PFSK-1 (cell line): Measurements from ENCODE around the gene GHRH.

Source experiments
- FOXP2 ChIP-seq: optimal IDR thresholded peaks from 2 replicates; pipeline ENCODE3; 2011; ENCODE audit warnings: borderline replicate concordance, control low read depth, inconsistent platforms; ENCODE audit not compliant: insufficient read depth; ENCODE audit errors: extremely low read length, extremely low read depth
- POLR2AphosphoS5 ChIP-seq: IDR thresholded peaks from 2 replicates; pipeline ENCODE4 v1.6.1; 2012; ENCODE audit warnings: low read depth, mild to moderate bottlenecking, control low read depth, low read length, moderate library complexity
- SIN3A ChIP-seq: IDR thresholded peaks from 2 replicates; pipeline ENCODE4 v1.6.1; 2012; ENCODE audit warnings: mild to moderate bottlenecking, low read length, moderate library complexity, borderline replicate concordance; ENCODE audit not compliant: insufficient read depth
- TAF1 ChIP-seq: IDR thresholded peaks from 2 replicates; pipeline ENCODE4 v1.6.1; 2012; ENCODE audit warnings: low read length, control low read depth, borderline replicate concordance; ENCODE audit not compliant: insufficient read depth
- TF ChIP-seq, protein P1 (sequence below), 2 experiments: IDR thresholded peaks; 2 replicates each; pipeline versions ENCODE4 v1.6.1 to v1.8.0; 2011 to 2012; ENCODE audit warnings: low read depth in 2 of 2, low read length in 2 of 2, control low read depth in 1 of 2, inconsistent platforms in 1 of 2, mild to moderate bottlenecking in 1 of 2, moderate library complexity in 1 of 2; ENCODE audit not compliant: insufficient read depth in 1 of 2

Gene GHRH

DNA sequence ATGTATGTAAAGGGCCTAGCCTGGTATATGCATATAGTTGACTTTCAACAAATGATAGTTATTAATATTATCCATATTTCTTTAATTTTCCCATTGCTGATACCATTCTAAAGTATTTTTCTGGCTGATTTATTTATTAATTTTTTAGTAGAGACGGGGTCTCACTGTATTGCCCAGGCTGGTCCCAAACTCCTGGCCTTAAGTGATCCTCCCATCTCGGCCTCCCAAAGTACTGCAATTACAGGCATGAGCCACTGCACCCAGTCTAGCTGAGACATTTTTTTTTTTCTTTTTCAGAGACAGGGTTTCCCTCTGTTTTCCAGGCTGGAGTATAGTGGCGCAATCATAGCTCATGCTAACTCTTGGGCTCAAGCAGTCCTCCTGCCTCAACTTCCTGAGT, 52.4 kb downstream of the GHRH start:
- no peak for TF ChIP-seq TAF1
- no peak for TF ChIP-seq FOXP2
- TF ChIP-seq POLR2AphosphoS5: no peak

DNA sequence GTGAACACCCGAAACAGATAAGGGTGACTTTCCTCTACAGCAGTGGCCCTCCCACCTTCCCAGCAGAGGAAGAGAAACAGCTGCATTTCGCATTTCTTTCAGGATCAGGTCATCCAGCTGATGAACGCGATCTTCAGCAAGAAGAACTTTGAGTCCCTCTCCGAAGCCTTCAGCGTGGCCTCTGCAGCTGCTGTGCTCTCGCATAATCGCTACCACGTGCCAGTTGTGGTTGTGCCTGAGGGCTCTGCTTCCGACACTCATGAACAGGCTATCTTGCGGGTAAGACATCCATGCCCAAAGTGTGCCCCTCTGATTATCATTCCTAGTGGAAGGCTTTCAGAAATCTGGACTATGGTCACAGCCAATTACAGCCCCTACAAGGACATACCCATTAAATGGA, 54.4 kb downstream of the GHRH start:
- TF ChIP-seq FOXP2 (no peak), SIN3A (no peak), POLR2AphosphoS5 (no peak), TAF1 (no peak)
- TF ChIP-seq, protein P1, sequence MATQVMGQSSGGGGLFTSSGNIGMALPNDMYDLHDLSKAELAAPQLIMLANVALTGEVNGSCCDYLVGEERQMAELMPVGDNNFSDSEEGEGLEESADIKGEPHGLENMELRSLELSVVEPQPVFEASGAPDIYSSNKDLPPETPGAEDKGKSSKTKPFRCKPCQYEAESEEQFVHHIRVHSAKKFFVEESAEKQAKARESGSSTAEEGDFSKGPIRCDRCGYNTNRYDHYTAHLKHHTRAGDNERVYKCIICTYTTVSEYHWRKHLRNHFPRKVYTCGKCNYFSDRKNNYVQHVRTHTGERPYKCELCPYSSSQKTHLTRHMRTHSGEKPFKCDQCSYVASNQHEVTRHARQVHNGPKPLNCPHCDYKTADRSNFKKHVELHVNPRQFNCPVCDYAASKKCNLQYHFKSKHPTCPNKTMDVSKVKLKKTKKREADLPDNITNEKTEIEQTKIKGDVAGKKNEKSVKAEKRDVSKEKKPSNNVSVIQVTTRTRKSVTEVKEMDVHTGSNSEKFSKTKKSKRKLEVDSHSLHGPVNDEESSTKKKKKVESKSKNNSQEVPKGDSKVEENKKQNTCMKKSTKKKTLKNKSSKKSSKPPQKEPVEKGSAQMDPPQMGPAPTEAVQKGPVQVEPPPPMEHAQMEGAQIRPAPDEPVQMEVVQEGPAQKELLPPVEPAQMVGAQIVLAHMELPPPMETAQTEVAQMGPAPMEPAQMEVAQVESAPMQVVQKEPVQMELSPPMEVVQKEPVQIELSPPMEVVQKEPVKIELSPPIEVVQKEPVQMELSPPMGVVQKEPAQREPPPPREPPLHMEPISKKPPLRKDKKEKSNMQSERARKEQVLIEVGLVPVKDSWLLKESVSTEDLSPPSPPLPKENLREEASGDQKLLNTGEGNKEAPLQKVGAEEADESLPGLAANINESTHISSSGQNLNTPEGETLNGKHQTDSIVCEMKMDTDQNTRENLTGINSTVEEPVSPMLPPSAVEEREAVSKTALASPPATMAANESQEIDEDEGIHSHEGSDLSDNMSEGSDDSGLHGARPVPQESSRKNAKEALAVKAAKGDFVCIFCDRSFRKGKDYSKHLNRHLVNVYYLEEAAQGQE (IDR thresholded peaks at IDR 0.05; ENCODE audit: insufficient read depth in 1 of 2, low read depth in 2 of 2, low read length in 2 of 2): no peak

DNA sequence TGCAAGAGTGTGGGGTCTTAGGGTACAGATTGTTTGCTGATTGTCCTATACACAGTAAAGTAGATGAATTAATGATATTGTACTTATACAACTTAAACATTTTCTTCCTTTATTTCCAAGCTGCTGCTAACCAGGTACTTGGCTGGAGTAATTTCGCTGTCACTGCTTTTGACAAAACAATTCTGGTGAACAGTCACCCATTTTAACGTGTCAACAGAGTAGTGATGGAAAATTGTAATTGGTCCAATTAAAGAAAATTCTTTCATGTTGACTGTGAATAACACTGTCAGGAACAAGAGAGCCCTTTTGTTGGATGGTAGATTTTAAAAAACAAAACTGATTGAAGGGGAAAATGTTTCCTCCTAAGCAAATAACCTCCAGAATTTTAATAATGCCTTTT, 55.8 kb downstream of the GHRH start:
- TF ChIP-seq, protein P1 (IDR thresholded peaks at IDR 0.05; ENCODE audit: insufficient read depth in 1 of 2, low read depth in 2 of 2, low read length in 2 of 2): no peak
- TF ChIP-seq FOXP2 (no peak), SIN3A (no peak), TAF1 (no peak), POLR2AphosphoS5 (no peak)

DNA sequence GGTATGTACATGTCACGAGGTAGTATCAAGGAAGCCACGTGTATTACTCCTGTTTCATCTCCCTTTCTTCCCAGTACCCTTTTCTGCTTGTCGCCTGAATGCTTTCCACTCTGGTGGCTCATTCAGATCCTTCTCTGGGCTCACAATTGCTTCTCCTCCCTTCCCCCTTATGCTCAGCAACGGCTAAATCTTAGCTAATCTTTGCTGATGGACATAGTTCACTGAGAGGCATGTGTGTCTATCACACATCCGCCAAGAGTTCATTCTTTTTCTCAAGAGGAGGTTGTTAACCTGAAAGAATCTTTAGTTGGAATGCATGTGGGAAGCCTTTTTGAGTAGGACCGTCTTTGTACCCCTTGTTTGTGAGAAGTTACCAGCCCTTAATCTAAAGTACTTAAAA, 56.5 kb downstream of the GHRH start:
- TF ChIP-seq SIN3A (no peak), TAF1 (no peak), FOXP2 (no peak)
- TF ChIP-seq, protein P1 (IDR thresholded peaks at IDR 0.05; ENCODE audit: insufficient read depth in 1 of 2, low read depth in 2 of 2, low read length in 2 of 2): no peak

- no peak for TF ChIP-seq FOXP2
- TF ChIP-seq SIN3A: no peak
- TF ChIP-seq POLR2AphosphoS5: no peak
- TF ChIP-seq, protein P1 (IDR thresholded peaks at IDR 0.05; ENCODE audit: insufficient read depth in 1 of 2, low read depth in 2 of 2, low read length in 2 of 2): no peak
- no peak for TF ChIP-seq TAF1
Measured at GRCh38 chr20:37204056-37204455, 57.6 kb downstream of the GHRH start.

DNA sequence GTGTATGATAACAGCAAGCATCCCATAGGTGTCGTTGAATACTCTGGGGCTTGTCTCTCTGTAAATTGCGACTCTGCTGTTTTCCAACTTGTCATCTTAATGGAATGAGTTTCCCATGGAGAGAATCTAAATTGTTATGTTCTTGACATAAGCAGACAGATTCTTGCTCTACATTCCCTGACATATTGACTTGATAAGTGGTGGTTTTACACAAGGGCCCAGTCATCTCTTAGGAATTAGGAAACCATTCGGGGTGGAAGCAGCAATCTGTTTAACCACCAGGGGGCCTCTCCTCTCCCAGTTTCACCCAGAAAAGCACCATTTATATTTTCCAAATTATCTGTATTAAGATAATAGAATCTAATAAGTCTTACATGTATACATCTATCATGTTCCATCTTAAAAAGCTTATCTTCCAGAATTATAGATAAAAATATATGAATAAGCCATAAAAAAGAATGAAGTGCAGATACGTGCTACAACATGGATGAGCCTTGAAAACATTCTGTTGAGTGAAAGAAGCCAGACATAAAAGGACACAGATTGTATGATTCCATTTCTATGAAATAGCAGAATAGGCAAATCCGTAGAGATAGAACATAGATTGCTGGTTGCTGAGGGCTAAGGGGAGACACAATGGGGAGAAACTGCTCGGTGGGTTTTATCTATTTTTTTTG, 59.2 kb downstream of the GHRH start:
- TF ChIP-seq, protein P1 (IDR thresholded peaks at IDR 0.05; ENCODE audit: insufficient read depth in 1 of 2, low read depth in 2 of 2, low read length in 2 of 2): no peak
- TF ChIP-seq POLR2AphosphoS5 (no peak), SIN3A (no peak), TAF1 (no peak), FOXP2 (no peak)
